GM12801 (cell line): ENCODE measurements around the gene CHST15.

ENCODE experiments used
- TF ChIP-seq, protein P1 (sequence below): IDR thresholded peaks from one replicate; pipeline ENCODE4 v1.5.1; 2011; ENCODE audit warnings: control low read depth; ENCODE audit not compliant: insufficient read length; ENCODE audit errors: extremely low read depth

The CHST15 gene

DNA sequence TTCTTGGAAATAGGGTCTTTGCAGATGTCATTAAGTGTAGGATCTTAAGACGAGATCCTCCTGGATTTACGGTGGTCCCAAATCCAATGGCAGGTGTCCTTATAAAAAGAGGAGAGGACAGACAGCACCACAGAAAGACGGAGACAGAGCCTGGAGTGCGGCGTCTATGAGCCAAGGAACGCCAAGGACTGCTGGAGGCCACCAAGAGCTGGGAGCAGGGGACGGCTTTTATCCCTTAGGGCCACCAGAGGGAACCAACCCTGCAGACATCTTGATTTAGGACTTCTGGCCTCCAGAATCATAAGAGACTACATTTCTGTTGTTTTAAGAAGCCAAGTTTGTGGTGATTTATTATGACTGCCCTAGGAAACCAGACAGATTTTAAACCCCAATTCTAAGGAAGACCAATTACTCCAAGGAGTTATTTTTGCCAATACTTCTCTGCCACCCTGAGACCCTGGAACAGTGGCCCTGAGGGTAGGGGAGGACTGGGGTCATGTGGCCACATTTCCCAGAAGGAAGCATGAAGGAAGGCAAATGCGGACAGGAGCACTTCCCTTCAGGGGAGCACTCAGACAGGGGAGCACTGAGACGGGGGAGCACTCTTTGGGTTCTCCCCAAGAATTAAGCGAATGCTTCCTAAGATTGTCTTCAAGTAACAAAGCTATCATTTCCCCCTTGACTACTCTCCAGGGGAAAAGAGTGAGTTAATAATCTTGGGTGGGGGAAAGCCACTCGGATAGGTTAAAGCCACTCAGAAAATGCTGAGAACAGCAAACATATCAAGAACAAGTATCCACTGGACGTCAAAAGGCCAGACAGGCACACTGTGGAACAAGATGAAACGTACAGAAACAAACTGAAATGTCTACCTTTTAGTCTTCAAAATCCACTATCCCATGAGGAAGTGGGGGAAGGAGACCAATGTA is 67.5 kb downstream of the CHST15 start:
- TF ChIP-seq, protein P1, sequence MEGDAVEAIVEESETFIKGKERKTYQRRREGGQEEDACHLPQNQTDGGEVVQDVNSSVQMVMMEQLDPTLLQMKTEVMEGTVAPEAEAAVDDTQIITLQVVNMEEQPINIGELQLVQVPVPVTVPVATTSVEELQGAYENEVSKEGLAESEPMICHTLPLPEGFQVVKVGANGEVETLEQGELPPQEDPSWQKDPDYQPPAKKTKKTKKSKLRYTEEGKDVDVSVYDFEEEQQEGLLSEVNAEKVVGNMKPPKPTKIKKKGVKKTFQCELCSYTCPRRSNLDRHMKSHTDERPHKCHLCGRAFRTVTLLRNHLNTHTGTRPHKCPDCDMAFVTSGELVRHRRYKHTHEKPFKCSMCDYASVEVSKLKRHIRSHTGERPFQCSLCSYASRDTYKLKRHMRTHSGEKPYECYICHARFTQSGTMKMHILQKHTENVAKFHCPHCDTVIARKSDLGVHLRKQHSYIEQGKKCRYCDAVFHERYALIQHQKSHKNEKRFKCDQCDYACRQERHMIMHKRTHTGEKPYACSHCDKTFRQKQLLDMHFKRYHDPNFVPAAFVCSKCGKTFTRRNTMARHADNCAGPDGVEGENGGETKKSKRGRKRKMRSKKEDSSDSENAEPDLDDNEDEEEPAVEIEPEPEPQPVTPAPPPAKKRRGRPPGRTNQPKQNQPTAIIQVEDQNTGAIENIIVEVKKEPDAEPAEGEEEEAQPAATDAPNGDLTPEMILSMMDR: no peak

DNA sequence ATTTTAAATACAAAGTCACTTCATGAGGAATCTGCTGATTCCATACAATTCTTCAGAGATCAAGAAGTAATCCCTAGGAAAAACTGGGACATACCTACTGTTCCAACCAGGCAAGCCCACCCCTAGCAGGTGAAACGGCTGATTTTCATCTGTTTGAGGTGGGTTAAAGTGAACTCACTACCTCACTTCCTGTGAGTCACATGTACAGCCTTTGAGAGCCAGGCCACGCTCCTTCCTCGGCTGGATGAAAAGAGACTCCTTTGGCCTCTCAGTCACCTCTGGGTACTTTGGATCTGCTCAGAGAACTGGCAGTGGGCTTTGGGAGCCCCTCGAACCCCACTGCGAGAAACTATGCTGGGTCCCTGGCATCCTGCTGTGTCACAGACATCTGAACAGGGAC is 68.2 kb downstream of the CHST15 start:
- TF ChIP-seq, protein P1: no peak

DNA sequence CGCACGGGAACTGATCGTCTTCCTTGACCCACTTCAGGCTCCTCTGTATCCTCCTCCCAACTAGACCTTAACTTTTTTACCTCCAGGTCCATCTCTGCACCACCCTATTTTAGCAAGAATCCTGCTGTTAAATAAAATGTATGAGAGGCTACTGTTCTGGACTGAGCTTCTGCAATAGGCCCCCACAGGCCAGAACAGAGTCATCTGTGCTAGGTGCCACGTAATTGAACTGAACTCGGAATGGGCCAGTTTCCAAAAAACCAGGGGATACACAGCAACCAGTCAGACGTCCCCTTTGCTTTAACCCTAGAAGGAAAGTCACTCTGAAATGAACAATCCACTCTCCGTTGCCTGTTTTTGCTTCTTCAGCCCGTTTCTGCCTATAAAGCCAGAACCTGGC is 71.3 kb downstream of the CHST15 start:
- TF ChIP-seq, protein P1: no peak

DNA sequence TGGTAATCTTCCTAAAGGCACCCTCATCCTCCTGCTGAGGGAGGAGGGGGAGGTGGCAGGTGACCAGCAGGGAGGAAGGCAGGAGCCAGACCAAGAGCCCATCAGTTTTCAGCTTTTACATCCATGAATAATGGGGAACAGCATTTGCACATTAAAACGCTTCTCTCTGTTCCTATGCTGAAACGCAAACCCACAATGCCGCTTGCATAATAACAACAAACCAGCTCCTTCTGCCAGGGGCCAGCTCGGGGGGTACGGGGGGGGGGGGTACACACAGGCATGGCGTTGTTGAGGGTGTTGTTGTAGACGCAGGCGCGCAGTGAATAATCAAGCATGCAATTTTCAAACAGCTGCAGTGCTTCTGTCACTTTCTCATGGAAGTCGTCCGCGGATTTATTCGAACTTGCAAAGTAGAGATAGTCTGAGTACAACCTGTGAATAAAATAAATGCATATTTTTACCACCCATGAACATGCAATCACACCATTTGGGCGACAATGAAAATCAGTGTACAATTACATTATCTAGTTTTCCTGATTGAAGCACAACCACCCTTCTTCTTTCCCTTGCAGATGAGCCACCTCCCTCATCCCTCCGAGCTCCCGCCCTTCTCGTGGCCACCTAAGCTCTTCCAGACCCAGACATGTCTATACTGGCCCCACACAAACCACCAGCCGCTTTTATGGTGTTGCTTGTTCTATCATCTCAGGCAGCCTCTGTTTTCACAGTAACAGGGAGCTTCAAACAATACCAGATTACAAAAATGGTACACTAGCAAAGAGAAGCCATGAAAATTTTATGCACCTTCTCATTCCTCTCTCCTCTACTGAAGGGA is 72.2 kb downstream of the CHST15 start:
- TF ChIP-seq, protein P1: no peak

DNA sequence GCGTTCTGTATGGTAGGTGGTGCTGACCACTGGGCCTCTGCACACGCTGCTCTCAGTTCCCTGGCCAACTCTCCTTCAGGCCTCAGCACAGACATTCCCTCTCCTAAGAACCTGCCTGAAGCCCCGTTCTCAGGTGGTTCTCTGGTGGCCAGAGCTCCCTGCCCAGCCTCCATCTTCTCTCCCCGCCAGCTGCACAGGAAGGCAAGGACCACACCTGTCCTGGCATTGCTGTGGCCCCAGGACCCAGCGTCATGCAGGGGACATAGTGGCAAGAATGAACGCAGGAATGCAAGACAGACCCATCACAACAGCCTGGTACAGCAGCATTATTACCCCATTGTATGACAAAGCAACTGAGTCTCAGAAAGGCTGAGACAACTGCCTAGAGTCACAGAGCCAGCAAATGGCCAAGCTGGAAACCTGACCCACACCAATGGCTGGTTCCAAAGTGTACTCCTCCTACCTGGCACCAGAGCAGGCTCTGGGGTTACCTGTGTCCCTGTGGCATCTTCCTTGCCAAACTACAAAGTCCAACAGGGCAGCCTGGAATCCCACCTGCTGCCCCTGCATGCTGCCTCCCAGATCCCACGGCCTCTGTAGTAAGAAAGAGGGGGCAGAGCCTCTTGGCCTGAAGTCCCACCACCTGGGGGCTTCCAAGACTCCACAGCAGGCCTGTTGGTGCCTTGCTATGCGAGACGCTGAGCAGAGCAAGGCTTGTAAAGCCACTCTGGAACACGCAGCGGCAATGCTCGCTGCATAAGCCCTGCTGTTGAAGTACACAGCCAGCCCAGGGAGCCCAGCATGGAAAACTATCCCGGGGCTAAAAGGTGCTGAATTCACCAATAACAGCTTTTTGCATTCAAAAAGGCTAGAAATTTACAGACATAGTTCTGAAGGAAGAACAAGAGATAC is 73.3 kb downstream of the CHST15 start:
- TF ChIP-seq, protein P1: no peak

DNA sequence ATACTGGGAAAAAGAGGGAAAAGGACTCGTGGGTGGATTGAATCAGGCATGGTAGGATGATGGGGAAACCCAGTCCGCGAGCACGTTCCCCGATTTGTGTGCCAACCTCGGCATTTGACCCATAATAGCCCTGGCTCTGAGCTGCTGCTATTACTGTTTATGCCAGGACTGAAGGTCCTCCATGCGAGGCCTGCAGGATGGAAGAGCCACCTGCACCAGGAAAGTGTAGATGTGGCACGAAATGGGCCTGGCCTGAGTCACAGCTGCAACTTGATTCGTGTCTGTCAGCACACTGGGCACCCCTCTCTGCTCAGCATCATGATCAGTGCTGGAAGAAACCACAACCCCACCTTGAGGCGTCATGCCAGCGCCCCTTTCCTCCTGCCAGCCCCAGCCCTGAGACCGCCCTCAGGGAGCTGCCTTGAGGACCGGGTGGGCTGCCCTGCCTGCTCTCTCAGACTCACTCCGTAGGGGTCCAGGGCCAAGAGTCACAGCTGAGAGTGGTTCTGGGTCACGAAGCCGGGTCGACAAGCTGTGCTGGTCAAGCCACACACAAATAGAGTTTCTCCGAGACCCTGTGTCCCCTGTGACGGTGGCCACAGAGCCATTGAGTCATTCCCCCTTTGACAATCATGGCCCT is 74.4 kb downstream of the CHST15 start:
- TF ChIP-seq, protein P1: no peak
